ENCODE data around the gene ANO3. TPM values are rescaled to one million over a fixed set of nuclear protein-coding genes. Genes with fewer than 3 reads are reported as not detected.

Gene ANO3
- total RNA-seq, 2 experiments from 2014 or later, result not detected

- H3K4me1 ChIP-seq (ENCODE audit: insufficient read depth, low read length), result no peaks in the 10 kb centered on the region
- CTCF ChIA-PET, result no interaction called here
- H3K9me3 Mint-ChIP-seq, result no peaks in the 10 kb centered on the region
Measured at GRCh38 chr11:26655287-26655686, 323.4 kb downstream of the ANO3 start.

GRCh38 chr11:26662916-26663315, 331.0 kb downstream of the ANO3 start:
- POLR2A ChIA-PET, result no interaction called here
- ATAC-seq (ENCODE audit: poor library complexity) (no peak), DNase-seq (no peak)
- intact Hi-C loops (cut with DNase I, micrococcal nuclease), result no loop called here
- Mint-ChIP-seq H3K4me1 (ENCODE audit: low read depth) (no peaks in the 10 kb centered on the region), H3K27ac (no peak overlapping the region), H3K27me3 (no peaks in the 10 kb centered on the region), H3K9me3 (no peaks in the 10 kb centered on the region), H3K36me3 (ENCODE audit: low read depth) (no peaks in the 10 kb centered on the region), H3K4me3 (no peak overlapping the region)
- Histone ChIP-seq H3K27ac (ENCODE audit: low read depth in 1 of 2, low read length in 2 of 2) (no peak overlapping the region), H3K4me1 (ENCODE audit: insufficient read depth, low read length) (no peaks in the 10 kb centered on the region), H3K9me3 (ENCODE audit: control insufficient read depth in 1 of 2, insufficient read depth in 1 of 2, low read length in 2 of 2) (no peaks in the 10 kb centered on the region), H3K36me3 (ENCODE audit: insufficient read depth, low read length) (no peaks in the 10 kb centered on the region), H3K4me3 (ENCODE audit: low read length) (no peak overlapping the region), H3K27me3 (ENCODE audit: control insufficient read depth in 1 of 2, insufficient read depth in 2 of 2, low read length in 2 of 2) (no peaks in the 10 kb centered on the region)
- TF ChIP-seq, protein P1, sequence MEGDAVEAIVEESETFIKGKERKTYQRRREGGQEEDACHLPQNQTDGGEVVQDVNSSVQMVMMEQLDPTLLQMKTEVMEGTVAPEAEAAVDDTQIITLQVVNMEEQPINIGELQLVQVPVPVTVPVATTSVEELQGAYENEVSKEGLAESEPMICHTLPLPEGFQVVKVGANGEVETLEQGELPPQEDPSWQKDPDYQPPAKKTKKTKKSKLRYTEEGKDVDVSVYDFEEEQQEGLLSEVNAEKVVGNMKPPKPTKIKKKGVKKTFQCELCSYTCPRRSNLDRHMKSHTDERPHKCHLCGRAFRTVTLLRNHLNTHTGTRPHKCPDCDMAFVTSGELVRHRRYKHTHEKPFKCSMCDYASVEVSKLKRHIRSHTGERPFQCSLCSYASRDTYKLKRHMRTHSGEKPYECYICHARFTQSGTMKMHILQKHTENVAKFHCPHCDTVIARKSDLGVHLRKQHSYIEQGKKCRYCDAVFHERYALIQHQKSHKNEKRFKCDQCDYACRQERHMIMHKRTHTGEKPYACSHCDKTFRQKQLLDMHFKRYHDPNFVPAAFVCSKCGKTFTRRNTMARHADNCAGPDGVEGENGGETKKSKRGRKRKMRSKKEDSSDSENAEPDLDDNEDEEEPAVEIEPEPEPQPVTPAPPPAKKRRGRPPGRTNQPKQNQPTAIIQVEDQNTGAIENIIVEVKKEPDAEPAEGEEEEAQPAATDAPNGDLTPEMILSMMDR (IDR thresholded peaks at IDR 0.05), result no peak
- CTCF ChIA-PET, result no interaction called here

More at GRCh38 chr11:26655287-26655686, 323.4 kb downstream of the ANO3 start:
- no peak for DNase-seq
- intact Hi-C loops (cut with DNase I, micrococcal nuclease), result no loop called here
- no peak overlapping the region for H3K4me3 ChIP-seq (ENCODE audit: low read length)
- TF ChIP-seq, protein P1 (IDR thresholded peaks at IDR 0.05), result no peak
- Mint-ChIP-seq H3K36me3 (ENCODE audit: low read depth) (no peaks in the 10 kb centered on the region), H3K27ac (no peak overlapping the region), H3K27me3 (no peaks in the 10 kb centered on the region), H3K4me3 (no peak overlapping the region), H3K4me1 (ENCODE audit: low read depth) (no peaks in the 10 kb centered on the region)
- ATAC-seq (ENCODE audit: poor library complexity), result no peak
- no peaks in the 10 kb centered on the region for H3K9me3 ChIP-seq (ENCODE audit: control insufficient read depth in 1 of 2, insufficient read depth in 1 of 2, low read length in 2 of 2)
- POLR2A ChIA-PET, result no interaction called here
- H3K27me3 ChIP-seq (ENCODE audit: control insufficient read depth in 1 of 2, insufficient read depth in 2 of 2, low read length in 2 of 2), result no peaks in the 10 kb centered on the region
- H3K27ac ChIP-seq (ENCODE audit: low read depth in 1 of 2, low read length in 2 of 2), result no peak overlapping the region
- no peaks in the 10 kb centered on the region for H3K36me3 ChIP-seq (ENCODE audit: insufficient read depth, low read length)

GRCh38 chr11:26665036-26665435, 333.1 kb downstream of the ANO3 start:
- ChIA-PET POLR2A (no interaction called here), CTCF (no interaction called here)
- Histone ChIP-seq H3K9me3 (ENCODE audit: control insufficient read depth in 1 of 2, insufficient read depth in 1 of 2, low read length in 2 of 2) (no peaks in the 10 kb centered on the region), H3K36me3 (ENCODE audit: insufficient read depth, low read length) (no peaks in the 10 kb centered on the region), H3K27me3 (ENCODE audit: control insufficient read depth in 1 of 2, insufficient read depth in 2 of 2, low read length in 2 of 2) (no peaks in the 10 kb centered on the region), H3K27ac (ENCODE audit: low read depth in 1 of 2, low read length in 2 of 2) (no peak overlapping the region), H3K4me3 (ENCODE audit: low read length) (no peak overlapping the region), H3K4me1 (ENCODE audit: insufficient read depth, low read length) (no peaks in the 10 kb centered on the region)
- Mint-ChIP-seq H3K27me3 (no peaks in the 10 kb centered on the region), H3K4me1 (ENCODE audit: low read depth) (no peaks in the 10 kb centered on the region), H3K27ac (no peak overlapping the region), H3K4me3 (no peak overlapping the region), H3K9me3 (peaks cover 3% of the 10 kb centered on the region), H3K36me3 (ENCODE audit: low read depth) (no peaks in the 10 kb centered on the region)
- intact Hi-C loops (cut with DNase I, micrococcal nuclease), result no loop called here
- no peak for DNase-seq
- TF ChIP-seq, protein P1 (IDR thresholded peaks at IDR 0.05), result no peak
- ATAC-seq (ENCODE audit: poor library complexity), result no peak
